Stimulated activated CD4-positive, alpha-beta T cell treated with anti-CD3 and anti-CD28 coated beads, Interleukin-2, amount 100 ng/mL, for 24 hours (primary cell): ENCODE results near the gene HIRIP3.

Source experiments
- DNase-seq, 2 donors: peaks; one replicate each; pipeline ENCODE4 v3.0.0-alpha.2; 2020

Gene HIRIP3

GRCh38 chr16:29951625-29952365 is 43.6 kb downstream of the HIRIP3 start:
- DNase-seq: no peak

DNA sequence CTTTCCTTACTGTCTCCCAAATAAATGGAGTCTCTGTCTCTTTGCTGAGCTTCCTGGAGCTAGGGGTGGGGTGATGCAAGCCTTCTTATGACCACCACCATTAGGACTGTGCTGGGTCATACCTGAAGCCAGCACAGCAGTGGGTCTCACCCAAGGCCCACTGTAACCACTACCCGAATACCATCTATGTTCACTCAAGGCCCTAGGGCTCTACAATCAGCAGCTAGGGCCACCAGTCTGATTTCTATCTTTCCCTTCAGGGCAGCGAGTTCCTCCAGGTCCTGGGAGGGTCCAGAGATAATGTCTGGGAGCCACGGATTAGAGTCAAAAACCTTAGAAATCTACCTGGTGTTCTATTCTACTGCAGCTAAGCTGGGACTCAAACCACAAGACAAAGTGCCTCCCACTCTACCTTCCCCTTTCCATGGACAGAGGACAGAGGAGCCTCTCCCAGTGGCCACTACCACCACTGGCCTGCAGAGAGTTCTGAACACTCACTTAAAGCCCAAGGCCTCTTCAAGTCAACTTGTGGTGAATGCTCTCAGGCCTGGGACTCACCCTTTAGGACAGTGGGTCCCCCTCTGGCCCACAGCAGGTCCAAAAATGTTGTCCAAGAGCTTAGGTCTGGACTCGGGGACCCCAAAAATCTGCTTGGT is 44.5 kb downstream of the HIRIP3 start:
- no peak for DNase-seq

- no peak for DNase-seq
These were observed 47.5 kb downstream of the HIRIP3 start for GRCh38 chr16:29947897-29948296.

GRCh38 chr16:29943846-29944799 is 51.3 kb downstream of the HIRIP3 start:
- no peak for DNase-seq
